Activated CD8-positive, alpha-beta memory T cell treated with anti-CD3 and anti-CD28 coated beads for 24 hours (primary cell): ENCODE results near the gene GDAP2.

Experiments
- DNase-seq: peaks from one replicate; pipeline ENCODE4 v3.0.0-alpha.2; 2020

GDAP2 gene

DNA sequence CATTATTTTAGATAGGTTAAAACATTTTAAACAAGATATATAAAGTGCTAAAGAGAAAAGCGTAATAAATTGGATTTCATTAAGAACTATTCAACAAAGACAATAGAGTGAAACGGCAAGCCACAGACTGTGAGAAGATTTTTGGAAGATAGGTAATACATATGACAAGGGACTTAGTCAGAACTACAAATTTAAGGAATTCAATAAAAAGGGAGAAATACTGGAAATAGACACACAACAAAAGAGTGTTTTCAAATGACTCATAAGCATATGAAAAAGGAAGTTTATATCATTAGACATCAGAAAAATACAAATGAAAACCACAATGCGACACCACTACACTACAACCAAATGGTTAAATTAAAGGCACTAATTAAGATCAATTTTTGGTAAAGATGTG lies 90.5 kb downstream of the GDAP2 start:
- DNase-seq = no peak

DNA sequence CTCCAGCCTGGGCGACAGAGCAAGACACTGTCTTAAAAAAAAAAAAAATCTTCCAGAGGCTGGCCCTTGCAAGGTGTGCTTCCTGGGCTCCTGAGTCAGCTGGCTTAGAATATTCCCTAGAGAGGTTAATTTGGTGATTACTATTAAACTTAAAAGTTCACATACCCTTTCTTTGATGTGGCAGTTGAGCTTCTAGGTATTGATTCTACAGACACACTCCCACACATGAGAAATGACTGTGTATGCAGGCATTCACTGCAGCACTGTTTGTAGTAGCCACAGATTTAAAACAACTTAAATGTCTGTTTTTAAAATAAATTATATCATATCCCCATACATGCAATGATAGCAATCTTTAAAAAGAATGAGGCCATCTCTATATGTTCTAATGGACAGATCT lies 93.4 kb downstream of the GDAP2 start:
- no peak for DNase-seq

DNA sequence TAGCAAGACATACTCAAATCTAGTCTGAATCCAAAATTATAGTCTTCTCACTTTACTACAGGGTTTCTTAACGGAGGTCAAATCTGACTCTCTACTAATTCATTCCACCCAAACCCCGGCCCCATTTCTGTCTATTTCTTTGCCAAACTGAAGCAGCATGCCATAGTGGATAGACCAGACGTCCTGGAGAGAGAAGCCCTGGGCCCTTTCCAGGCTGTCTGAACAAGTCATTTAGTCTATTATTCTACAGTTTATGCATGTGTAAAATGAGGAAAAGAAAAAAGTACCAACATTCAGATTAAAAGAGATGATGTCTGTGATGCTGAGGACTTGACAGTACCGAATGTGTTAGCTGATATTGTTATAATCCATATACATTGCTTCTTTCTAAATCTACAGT lies 95.0 kb downstream of the GDAP2 start:
- DNase-seq = no peak

DNA sequence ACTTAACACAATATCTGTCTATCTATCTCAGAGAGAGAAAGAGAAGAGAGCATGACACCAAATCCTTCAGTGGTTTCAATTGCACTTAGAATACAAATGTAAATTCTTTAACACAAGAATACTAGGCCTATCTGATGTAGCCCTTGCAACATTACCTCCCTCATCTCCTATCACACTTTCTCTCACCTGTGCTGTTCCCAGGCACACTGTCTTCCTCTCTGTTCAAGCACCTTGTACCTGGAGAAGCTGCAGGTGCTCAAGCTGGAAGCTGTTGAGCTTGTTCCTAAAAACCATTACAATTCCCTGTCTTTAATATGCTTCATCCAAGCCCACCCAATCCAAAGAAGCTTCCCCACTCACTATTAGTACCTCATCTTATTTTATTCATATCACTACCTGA lies 97.0 kb downstream of the GDAP2 start:
- no peak for DNase-seq

DNA sequence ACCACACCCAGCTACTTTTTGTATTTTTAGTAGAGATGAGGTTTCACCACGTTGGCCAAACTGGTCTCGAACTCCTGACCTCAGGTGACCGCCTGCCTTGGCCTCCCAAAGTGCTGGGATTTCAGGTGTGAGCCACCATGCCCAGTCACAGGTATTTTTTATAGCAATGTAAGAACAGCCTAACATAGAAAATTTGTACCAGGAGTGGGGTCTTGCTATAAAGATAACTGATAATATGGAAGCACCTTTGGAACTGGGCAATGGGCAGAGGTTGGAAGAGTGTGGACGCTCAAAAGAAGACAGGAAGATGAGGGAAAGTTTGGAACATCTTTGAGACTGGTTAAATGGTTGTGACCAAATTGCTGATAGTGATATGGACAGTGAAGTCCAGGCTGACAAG lies 99.2 kb downstream of the GDAP2 start:
- DNase-seq = no peak

DNA sequence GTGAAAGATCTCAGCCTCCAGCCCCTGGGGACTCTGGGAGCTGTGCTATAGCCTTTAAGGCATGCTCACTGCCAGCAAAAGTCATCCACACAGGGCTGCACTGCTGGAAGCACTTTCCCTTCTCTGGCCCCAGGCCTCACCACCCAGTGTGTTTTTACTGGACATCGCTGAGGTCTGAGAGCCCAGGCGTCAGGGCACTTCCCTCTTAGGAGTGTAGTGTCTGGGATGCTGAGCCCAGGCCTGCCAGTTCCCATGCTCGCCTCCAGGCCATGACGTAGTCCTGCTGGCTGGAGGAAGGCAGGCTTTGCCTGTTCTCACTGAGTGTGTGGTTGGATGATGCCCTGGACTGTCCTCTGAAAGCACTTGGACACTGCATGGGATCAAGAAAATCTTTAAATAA lies 101.2 kb downstream of the GDAP2 start:
- DNase-seq = no peak

DNA sequence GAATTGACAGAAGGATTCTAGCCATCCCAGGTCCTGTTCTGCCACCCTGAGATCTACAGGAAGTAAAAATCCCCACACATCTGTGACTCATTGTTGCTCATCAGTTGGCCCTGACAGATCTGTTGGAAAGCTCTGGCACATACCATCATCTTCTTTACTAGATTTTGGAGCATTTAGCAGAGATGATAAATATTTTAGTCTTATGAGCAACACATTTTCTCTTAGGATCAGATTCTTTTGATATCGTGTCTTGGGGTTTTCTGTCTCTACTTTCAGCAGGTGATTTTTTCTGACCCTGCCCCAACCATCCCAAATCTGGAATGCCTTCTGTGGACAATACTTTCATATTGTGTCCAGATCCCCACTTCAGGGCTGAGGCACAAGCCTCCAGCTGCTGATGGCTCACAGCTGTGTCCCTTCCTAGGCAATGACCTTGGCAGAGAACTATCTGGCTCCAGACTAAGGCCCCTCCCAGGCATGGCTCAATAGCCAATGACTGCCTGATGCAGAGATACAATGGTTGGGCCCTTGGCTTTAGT lies 102.8 kb downstream of the GDAP2 start:
- DNase-seq = no peak

DNA sequence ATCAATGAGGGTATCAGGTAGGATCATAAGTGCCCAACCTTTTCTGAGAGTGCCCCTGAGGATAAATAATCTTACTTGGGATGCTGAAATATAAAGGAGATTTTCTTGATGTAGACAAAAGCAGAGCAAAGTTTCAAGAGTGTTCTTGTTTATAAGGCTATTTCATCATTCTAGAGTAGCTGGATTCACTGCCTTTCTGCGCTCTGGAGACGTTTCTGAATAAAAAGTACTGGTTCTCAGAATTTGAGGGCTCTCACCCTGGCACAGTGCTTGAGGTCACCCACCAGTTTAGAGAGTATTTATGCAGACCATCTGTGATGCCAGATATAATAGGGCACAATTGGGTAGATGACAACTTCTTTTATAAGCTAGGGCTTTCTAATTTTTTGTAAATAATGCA lies 103.3 kb downstream of the GDAP2 start:
- DNase-seq = no peak

DNA sequence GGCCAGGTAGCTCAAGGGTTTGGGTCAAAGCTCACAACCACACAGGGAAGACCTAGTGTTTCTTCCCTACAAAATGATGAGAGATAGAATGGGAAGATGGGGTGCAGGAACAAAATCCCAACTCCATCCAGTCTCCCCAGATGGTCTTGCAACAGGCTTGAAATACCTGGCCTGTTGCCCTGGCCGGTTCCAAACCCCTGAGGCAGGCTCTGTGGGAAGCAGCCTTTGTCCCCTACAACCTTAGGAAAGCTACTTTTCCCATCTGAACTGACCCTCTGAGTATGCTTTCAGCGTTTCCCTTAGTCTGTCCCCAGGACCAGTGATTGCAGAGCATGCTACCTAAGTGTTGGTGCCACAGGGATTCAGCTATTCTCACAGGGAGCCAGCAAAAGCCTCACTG lies 104.0 kb downstream of the GDAP2 start:
- DNase-seq = no peak

DNA sequence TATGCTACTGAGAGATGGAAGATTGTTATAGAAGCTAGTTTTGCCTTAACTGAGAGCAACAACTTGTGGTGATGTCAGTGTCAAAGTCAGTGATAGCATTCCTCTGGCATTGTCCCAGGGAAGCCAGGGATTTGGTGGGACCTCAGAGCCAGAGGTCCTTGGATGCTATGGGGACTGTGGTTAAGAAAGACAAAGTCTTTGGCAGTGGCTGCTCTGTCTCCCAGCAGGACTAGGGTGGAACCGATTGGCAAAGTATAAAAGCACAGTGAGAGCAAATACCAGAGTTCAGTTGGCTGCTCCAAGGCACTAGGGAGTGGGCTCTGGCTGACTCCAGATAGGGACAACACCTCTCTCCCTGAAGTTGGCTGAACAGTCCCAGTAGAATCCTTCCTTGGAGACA lies 104.8 kb downstream of the GDAP2 start:
- no peak for DNase-seq

DNA sequence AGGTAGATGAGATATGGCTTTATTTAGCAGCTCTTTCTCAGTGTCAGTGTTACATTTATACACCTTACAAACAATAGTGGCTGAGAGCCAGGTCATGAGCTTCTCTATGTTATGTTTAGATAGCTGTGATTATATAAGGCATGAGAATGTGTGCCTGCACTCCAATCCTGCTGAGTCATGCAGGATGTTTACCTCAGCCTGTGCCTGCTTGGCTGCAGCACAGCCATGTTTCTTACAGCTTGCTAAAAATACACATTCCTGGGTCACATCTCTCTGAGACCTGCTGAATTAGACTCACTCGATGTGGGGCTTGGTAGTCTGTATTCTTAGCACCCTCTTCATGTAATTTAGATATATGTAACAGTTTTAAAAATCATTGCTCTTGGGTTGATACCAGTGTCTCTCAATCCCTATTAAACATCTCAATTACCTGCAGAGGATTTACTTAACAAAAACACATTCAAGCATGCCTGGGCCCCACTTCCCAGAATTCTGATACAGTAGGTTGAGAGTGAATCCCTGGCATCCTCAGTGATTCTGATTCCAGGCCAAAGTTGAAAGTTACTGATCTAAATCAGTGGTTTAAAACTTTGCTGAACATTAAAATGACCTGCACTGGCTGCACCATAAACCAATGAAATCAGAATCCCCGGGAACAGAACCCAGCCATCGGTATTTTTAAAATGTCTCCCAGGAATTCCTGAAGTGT lies 107.5 kb downstream of the GDAP2 start:
- DNase-seq = no peak

DNA sequence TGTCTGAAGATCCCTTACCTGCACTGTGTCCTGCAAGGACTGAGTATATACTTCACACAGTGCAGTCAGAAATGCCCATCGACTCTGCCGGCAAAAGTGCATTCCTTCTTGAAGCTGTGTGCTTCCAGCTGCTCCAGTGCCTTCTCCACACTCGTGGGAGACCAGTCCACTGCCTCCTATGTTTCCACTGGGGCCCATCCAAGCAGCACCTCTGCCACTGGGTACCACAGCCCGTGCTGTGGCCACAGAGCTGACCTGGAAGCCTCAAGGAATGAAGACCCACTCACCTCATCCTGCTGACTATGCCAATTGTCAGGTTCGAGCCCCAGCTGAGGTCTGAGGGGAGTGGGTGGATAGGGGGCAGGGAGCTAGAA lies 108.1 kb downstream of the GDAP2 start:
- DNase-seq = no peak

DNA sequence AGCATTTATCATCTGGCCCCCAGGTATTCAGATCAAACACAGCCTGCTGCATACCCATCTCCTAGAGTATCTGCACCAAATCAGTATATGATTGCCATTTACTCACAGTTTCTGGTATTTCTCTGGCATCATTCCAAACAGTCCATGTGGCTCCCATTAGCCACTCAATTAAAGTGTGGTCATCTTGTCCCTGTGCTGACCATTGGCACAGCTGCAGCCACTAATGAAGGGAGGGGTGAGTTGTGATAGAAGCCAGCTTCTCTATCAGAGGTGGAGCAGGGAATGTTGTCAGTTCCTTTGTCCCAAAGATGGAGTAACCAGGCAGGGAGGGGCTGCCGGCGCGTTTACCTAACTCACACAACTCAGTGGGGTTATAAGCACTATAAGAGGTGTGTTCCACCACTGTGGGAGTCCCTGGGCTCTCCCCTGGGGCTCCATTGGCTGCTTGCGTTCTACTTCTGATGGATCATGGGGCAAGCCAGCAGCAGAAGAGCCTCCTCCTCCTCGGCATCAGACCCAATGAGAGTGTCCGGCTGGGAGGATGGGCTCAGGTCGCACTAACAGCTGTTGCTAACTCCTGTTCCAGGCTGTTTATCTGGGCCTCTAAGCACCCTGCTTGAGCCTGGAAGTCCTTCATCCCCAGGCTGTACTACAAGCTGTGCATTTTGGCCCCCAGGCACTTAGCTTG lies 108.6 kb downstream of the GDAP2 start:
- DNase-seq = no peak

DNA sequence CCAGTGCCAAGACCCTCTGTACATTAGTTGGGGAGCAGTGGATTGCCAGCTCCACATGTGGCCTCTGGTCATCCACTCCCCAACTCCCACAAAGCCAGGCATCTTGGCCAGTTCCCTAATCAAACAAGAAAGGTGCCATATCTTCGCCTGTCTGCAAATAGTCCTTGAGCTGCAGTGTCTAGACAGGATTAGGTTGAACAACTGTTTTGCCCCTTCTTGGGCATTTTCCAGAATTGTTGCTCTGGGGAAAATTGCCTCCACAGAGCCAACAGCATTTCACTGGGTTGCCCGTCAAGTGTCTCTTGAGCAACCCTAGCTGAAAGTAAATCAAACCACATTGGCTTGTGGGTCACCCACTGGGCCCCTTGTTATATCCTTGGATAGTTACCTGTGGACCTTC lies 109.3 kb downstream of the GDAP2 start:
- DNase-seq = no peak

DNA sequence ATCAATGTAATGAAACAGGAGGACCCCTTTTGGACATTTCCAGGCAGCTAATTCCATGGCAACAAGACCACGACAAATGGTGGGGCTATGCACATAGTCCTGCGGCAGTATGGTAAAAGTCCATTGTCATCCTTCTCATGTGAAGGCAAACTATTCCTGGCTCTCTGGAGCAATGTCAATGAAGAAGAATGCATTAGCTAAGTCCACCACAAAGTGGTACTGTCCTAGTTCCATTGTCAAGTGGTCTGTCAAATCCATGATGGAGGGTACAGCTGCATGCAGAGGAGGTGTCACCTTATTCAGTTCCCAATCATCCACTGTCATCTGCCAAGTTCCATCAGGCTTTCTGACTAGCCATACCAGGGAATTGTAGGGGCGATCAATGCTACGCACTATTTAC lies 110.1 kb downstream of the GDAP2 start:
- DNase-seq = no peak

DNA sequence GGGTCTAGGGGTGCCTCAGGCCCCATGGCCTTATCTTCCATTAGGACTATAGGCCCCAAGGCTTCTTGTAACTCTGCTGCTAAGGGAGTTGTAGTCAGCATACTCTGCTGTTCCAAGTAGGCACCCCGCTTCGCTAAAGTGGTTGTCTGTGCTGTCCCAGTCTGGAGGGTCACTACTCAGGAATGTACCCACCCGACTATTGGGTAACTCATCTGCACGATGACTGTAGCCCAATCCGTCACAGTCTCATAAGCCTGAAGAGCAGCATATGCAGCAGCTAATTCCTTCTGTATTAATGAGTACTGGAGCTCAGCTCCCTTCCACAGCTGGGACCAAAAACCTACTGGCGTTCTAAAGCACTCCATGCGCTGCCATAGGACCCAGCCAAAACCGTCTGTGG lies 111.0 kb downstream of the GDAP2 start:
- DNase-seq = no peak

DNA sequence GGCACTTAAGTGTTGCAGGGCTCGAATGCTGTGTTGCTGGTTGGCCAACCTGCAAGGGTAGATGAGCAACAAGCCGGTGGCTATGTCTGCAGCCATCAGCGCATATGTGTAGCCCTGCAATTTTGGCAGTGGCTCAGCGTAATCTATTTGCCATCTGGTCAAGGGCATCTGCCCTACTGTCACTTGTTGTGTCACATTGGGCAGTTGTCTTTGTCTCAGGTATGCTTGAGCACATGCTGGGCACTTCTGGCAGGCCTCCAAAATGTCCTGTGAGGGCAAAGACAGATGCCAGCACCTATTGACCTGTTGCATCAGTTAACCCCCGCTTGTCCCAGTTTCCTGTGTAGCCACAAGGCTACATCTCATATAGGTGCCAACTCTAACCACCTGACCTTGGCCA lies 111.8 kb downstream of the GDAP2 start:
- no peak for DNase-seq

DNA sequence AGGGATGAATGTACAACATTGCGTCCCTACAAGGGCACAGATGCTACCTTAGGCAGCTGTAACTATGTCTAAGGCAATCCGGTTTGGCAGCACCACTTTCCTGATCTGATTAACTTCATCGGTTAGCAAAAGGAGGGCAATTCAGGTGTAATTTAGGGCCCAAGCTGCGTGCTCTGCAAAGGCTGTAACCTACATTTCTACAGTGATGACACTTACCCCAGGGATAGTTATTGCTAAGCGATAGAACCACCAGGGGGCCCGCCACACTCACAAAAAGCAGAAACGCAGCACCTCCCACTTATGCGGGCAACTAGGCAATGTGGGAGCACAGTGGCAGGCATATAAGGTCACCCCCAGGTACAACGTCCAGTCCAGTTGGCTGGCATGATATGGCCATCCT lies 113.5 kb downstream of the GDAP2 start:
- no peak for DNase-seq

DNA sequence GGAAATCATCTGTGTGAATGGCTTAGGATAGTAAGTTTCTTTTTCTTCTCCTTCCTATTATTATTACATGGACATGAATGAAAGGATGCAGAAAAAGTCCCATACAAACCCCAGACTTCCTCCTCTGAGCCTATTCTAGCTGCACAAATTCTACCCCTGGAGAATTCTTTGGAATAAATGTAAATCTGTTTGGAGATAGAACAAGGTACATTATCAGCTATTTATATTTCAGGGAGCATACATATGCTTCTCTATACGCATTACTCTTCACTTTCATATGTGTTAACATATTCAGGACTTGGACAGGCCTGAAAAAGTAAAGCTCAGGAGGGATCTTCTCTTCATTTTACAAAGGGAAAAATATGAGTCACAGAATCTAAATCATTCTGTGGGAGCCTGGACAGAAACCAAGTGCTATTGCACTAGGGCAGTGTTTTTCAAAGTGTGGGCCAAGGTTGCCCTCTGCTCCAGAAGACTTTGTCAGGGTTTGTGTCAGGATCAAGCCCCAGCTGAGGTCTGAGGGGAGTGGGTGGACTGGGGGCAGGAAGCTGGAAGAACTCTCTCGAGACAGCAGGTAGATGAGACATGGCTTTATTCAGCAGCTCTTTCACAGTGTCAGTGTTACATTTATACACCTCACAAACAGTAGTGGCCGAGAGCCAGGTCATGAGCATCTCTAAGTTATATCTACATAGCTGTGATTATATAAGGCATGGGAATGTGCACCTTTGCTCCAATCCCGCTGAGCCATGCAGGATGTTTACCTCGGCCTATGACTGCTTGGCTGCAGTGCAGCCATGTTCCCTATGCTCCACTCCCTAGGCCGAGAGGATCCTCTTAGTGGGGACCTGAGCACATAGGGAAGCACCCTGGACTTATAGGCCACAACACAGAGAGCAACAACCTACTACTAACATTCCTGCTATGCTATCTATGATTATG lies 114.3 kb downstream of the GDAP2 start:
- DNase-seq = no peak
